Coronary artery (tissue), 2 donors: ENCODE measurements around the gene KLF16.

Experiments
- DNase-seq: peaks from one replicate; pipeline ENCODE4 v3.0.0-alpha.2; 2017; ENCODE audit warnings: low spot score
- H3K27ac ChIP-seq, 2 donors: fragments of 200-600 bp; sonication (generic); one replicate each; pipeline ENCODE4 v1.5.1; 2016 to 2019
- H3K4me3 ChIP-seq: fragments of 200-600 bp; sonication (generic); 2 replicates; pipeline ENCODE4 v1.5.1; 2016; ENCODE audit warnings: mild to moderate bottlenecking, moderate library complexity
- TF ChIP-seq, protein P1 (sequence below): fragments of 200-600 bp; sonication (generic); IDR thresholded peaks from one replicate; pipeline ENCODE4 v1.5.1; 2019; ENCODE audit warnings: antibody characterized with exemption

KLF16 gene

DNA sequence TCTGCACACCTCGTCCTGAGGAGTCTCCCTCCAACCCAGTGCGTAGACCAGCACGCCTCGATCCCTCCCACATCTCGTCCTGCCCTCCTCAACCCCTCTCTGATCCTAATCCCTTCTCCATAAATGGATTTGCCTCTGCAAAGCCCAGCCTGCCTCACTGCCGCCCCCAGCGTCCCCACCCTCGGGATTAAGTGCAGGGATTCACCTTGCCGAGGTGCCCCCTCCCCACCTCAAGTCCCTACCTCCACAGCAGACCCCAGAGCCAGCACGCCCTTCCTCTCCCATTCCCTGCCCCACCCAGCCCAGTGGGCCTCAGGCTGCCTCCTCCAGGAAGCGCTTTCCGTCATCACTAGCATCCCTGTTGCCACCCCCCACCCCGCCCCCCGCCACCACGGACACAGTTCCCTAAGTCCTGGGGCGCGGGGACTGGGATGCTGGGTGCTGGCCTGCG, 4.0 kb downstream of the KLF16 start:
- Histone ChIP-seq H3K4me3 (peak overlapping the region; percentile 17), H3K27ac (peak overlapping the region in 1 of 2 donors; percentile 50)
- TF ChIP-seq, protein P1, sequence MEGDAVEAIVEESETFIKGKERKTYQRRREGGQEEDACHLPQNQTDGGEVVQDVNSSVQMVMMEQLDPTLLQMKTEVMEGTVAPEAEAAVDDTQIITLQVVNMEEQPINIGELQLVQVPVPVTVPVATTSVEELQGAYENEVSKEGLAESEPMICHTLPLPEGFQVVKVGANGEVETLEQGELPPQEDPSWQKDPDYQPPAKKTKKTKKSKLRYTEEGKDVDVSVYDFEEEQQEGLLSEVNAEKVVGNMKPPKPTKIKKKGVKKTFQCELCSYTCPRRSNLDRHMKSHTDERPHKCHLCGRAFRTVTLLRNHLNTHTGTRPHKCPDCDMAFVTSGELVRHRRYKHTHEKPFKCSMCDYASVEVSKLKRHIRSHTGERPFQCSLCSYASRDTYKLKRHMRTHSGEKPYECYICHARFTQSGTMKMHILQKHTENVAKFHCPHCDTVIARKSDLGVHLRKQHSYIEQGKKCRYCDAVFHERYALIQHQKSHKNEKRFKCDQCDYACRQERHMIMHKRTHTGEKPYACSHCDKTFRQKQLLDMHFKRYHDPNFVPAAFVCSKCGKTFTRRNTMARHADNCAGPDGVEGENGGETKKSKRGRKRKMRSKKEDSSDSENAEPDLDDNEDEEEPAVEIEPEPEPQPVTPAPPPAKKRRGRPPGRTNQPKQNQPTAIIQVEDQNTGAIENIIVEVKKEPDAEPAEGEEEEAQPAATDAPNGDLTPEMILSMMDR, result no peak
- DNase-seq, result no peak

DNA sequence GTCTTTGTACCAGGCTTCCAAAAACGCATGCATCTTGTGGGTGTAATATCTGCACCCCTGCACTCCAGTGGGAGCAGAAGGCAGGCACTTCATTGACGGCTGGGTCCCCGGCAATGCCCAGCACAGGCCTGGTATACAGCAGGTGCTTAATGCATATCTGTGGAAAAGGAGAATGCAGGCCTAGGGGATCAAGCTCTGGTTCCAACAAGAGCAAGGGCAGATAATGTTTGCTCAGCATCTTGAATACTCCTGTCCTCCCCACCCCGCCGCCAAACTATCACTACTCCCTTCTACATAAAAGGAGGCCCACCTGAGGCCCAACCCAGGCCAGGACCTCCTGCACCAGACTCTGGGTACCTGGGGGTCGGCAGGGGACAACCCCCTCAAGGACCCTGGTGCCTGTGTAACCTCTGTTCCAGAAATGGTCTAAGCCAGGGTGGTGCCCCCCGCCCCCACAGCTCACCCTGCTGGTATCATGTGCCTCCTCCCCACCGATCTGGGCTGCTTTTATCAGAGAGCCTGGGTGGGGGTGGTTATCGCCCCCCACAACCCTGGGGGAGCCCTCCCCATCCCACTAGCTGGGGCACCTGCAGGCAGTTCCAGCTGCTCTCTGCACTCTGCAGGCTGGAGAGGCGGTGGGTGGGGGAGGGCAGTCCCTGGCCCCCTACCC, 4.8 kb downstream of the KLF16 start:
- peak overlapping the region in 1 of 2 donors; percentile 90 for H3K27ac ChIP-seq
- H3K4me3 ChIP-seq, result no peak overlapping the region
- TF ChIP-seq, protein P1, result no peak
- no peak for DNase-seq

DNA sequence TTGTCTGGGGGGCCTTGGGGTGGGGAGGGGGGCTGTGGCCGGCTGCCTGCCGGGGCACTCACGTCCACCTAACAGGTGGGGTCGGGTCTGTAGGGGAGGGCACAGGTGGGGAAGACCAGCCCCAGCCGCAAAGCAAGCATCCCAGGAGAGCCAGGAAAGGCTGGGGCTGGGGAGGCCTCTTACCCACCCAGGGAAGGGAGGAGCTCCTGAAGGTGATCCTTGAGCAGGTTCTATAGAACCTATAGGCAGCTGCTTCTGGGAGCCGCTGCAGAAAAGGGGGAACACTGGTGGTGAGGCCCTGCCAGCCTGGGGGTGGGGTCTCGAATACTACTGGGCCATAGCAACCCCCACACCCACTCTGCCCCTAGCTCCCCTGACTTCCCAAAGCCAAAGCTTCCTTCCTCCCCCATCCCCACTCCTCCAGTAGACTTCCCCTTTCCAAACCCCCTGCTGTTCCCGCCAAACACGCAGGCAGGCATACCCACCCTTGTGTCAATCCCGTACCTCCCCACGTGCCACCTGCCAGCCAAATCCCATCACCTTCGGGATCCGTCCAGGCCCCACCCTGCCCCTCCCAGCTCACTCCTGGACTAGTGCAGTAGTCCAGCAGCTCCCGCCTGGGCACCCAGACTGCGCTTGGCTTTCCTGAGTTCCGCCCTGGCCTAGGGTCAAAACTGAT, 5.6 kb downstream of the KLF16 start:
- DNase-seq, result no peak
- Histone ChIP-seq H3K27ac (peak overlapping the region; percentile 3 to 90), H3K4me3 (peak overlapping the region; percentile 66)
- TF ChIP-seq, protein P1, result no peak

DNA sequence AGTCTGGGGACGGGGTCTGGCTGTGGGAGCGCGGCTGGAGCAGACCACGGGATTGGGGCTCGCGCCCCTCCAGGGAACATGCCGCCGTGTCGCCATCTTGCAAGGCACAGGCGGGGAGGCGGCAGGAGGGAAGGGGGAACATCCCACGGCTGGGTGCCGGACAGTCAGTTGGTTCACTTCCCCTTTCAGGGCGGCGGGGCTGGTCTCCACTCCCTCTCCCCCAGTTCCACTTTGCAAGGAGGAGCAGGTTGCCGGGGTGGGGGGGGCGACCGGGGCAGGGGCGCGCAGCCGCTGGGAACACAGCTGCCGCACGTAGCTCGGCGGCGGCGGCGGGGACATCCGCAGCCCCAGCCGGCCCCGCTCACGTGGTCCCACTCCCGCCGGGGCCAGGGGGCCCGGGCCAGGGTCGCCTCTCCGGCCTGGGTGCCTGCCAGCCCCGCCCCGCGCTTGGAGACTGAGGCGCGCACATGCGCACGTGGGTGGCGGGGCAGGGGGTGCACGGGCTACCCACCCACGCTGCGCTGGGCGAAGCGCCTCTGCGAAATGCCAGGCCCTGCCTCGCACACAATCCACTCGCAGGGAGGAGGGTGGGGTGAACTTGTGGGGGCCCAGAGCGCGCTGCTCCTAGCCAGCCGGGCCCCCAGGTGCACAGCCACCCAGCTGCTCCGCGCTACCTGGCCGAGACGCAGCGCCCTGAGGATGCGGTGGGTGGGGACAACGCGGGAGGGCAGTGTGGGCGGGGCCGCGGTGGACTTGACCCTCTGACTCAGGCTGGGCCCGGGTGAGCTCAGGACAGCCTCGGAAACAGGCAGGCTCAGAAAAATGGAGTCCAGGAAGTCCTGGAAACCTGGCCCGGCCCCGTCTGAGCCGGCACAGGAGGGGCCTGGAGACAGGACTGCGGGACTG, 6.4 kb downstream of the KLF16 start:
- TF ChIP-seq, protein P1, result no peak

DNA sequence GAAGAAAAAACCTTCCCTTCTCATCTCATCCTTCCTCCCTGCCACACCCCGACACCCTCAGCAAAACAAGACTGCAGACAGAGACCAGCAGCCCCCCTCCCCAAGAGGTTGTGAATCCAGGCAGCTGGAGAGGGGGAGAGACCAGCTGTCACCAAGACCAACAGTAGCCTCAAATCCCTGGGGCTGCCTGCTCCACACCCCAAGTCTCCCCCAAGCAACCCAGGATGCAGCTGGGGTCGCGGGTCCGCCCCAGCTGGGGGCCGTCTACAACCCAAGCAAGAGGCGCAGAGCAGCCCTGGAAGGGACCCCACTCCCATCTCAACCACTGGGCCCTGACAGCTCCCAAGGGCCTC, 7.1 kb downstream of the KLF16 start:
- DNase-seq, result no peak
- TF ChIP-seq, protein P1, result no peak
- Histone ChIP-seq H3K27ac (peak overlapping the region; percentile 14 to 90), H3K4me3 (peak overlapping the region; percentile 66)

More for the DNA sequence above, 6.4 kb downstream of the KLF16 start:
- H3K27ac ChIP-seq, result peak overlapping the region; percentile 3 to 90
- DNase-seq, result no peak
- H3K4me3 ChIP-seq, result peak overlapping the region; percentile 66

DNA sequence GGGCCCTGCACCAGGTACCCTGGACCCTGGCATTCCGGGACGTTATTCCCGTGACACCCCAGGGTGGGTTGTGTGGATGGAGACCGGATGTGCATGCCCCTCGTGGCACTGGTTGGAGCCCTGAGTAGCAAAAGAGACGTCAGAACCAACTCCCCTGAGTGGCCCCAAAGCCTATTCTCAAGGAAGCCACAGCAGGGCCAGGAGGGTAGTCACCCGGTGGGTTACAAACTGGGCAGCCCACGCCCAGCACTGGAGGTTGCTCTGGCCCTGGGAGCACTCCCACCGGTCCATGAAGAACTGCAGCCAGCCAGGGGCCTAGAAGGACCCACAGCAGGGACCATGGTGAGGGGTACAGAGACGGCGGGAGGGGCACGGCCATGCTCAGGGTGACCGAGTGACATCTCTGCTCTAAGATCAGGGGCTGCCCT, 7.5 kb downstream of the KLF16 start:
- Histone ChIP-seq H3K27ac (peak overlapping the region; percentile 14 to 90), H3K4me3 (peak overlapping the region; percentile 66)
- TF ChIP-seq, protein P1, result no peak
- DNase-seq, result no peak
